Mammary epithelial cell (primary cell): Measurements from ENCODE around the gene SORCS3.

Experiments used
- CTCF ChIP-seq, 2 donors: IDR thresholded peaks in 1 of 2; conservative IDR thresholded peaks in 1 of 2; 2 replicates each; pipeline ENCODE4 v1.5.1; 2011 to 2012; ENCODE audit warnings: inconsistent platforms in 2 of 2, low read length in 2 of 2, mild to moderate bottlenecking in 2 of 2, control low read depth in 1 of 2, low read depth in 1 of 2; ENCODE audit not compliant: insufficient read depth in 1 of 2; ENCODE audit errors: extremely low read depth in 1 of 2
- EZH2 ChIP-seq: IDR thresholded peaks from 2 replicates; pipeline ENCODE4 v1.6.1; 2012; ENCODE audit warnings: low read length, inconsistent platforms, borderline replicate concordance

- TF ChIP-seq CTCF (conservative IDR thresholded peaks at IDR 0.05 in 1 of 2, IDR thresholded peaks at IDR 0.05 in 1 of 2; ENCODE audit: extremely low read depth in 1 of 2, insufficient read depth in 1 of 2, low read depth in 1 of 2, low read length in 2 of 2) = no peak
- no peak for TF ChIP-seq EZH2
Observed at GRCh38 chr10:104650635-104651331, 9.7 kb downstream of the SORCS3 start.
